ELF-1 (cell line): ENCODE measurements around the gene NCK2.

Source experiments
- DNase-seq: peaks from one replicate; pipeline ENCODE4 v3.0.0-alpha.2; 2016; ENCODE audit warnings: low read depth, low spot score

NCK2 gene

GRCh38 chr2:105792561-105792960, 47.8 kb downstream of the NCK2 start:
- no peak for DNase-seq

GRCh38 chr2:105793196-105793975, 48.7 kb downstream of the NCK2 start:
- DNase-seq = no peak

- no peak for DNase-seq
These were observed 50.3 kb downstream of the NCK2 start for GRCh38 chr2:105794926-105795574.

- DNase-seq = peak; percentile 36
These were observed 50.8 kb downstream of the NCK2 start for GRCh38 chr2:105795575-105795934.

- DNase-seq = no peak
These were observed 51.5 kb downstream of the NCK2 start for GRCh38 chr2:105796131-105796638.

- DNase-seq = no peak
These were observed 52.1 kb downstream of the NCK2 start for GRCh38 chr2:105796791-105797190.

- DNase-seq = peak; percentile 42
These were observed 52.6 kb downstream of the NCK2 start for GRCh38 chr2:105797298-105797819.

GRCh38 chr2:105798595-105798994, 53.9 kb downstream of the NCK2 start:
- DNase-seq = no peak

- no peak for DNase-seq
These were observed 55.5 kb downstream of the NCK2 start for GRCh38 chr2:105800036-105800713.

GRCh38 chr2:105800953-105801635, 56.4 kb downstream of the NCK2 start:
- no peak for DNase-seq

- no peak for DNase-seq
These were observed 57.2 kb downstream of the NCK2 start for GRCh38 chr2:105801961-105802360.

GRCh38 chr2:105802587-105802986, 57.9 kb downstream of the NCK2 start:
- no peak for DNase-seq

- no peak for DNase-seq
These were observed 58.6 kb downstream of the NCK2 start for GRCh38 chr2:105803337-105803736.

- DNase-seq = no peak
These were observed 59.1 kb downstream of the NCK2 start for GRCh38 chr2:105803773-105804172.

- no peak for DNase-seq
These were observed 59.6 kb downstream of the NCK2 start for GRCh38 chr2:105804266-105804665.

- no peak for DNase-seq
These were observed 62.3 kb downstream of the NCK2 start for GRCh38 chr2:105806996-105807395.

GRCh38 chr2:105808423-105809096, 63.8 kb downstream of the NCK2 start:
- DNase-seq = no peak

- no peak for DNase-seq
These were observed 64.4 kb downstream of the NCK2 start for GRCh38 chr2:105809097-105809473.

GRCh38 chr2:105809723-105810122, 65.0 kb downstream of the NCK2 start:
- DNase-seq = no peak

GRCh38 chr2:105812180-105813044, 67.7 kb downstream of the NCK2 start:
- DNase-seq = no peak

- DNase-seq = no peak
These were observed 68.3 kb downstream of the NCK2 start for GRCh38 chr2:105813045-105813315.
